Measurements from ENCODE around the gene POP4. TPM values are rescaled to one million over a fixed set of nuclear protein-coding genes. Genes with fewer than 3 reads are reported as not detected.

POP4 gene
- total RNA-seq, 4 donors from 2014 or later = 43.7 to 57.2 (median 51.2) TPM

- H3K9me3 ChIP-seq = no peaks in the 10 kb centered on the region
- H3K27ac ChIP-seq = no peak overlapping the region
- H3K4me3 ChIP-seq = no peak overlapping the region
- peaks cover 0 to 15% of the 10 kb centered on the region in 2 donors for H3K27me3 ChIP-seq
- 54 to 63% methylated on average over 7 of the region's 7 CpGs for WGBS, 2 donors
- no peak for DNase-seq (ENCODE audit: low spot score in 2 of 2)
- no peak for TF ChIP-seq POLR2A (IDR thresholded peaks at IDR 0.05)
- TF ChIP-seq, protein P1, sequence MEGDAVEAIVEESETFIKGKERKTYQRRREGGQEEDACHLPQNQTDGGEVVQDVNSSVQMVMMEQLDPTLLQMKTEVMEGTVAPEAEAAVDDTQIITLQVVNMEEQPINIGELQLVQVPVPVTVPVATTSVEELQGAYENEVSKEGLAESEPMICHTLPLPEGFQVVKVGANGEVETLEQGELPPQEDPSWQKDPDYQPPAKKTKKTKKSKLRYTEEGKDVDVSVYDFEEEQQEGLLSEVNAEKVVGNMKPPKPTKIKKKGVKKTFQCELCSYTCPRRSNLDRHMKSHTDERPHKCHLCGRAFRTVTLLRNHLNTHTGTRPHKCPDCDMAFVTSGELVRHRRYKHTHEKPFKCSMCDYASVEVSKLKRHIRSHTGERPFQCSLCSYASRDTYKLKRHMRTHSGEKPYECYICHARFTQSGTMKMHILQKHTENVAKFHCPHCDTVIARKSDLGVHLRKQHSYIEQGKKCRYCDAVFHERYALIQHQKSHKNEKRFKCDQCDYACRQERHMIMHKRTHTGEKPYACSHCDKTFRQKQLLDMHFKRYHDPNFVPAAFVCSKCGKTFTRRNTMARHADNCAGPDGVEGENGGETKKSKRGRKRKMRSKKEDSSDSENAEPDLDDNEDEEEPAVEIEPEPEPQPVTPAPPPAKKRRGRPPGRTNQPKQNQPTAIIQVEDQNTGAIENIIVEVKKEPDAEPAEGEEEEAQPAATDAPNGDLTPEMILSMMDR (IDR thresholded peaks at IDR 0.05) = no peak
- no peak for TF ChIP-seq EP300 (IDR thresholded peaks at IDR 0.05)
- H3K36me3 ChIP-seq = no peaks in the 10 kb centered on the region
- H3K4me1 ChIP-seq = no peaks in the 10 kb centered on the region
These were observed 32.6 kb upstream of the POP4 start for GRCh38 chr19:29573486-29573885.

DNA sequence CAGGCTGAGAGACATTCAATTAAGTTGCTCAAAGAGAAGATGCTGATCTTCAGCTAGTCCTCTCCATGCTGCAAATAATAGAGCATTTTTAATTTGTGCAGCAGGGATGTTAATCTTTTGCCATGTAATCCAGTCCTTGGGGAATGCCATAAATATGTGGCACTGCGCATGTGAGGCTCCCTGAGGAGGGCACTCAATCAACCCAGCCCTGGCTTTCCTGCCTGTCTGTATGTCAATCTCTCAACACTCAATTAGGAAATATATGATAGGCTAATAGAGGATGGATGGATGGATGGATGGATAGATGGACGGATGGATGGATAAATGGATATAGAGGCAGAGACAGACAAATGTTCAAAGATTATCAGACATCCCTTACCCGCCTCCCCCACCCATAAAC, 31.6 kb upstream of the POP4 start:
- WGBS, 2 donors = 47 to 57% methylated on average over 3 of the region's 3 CpGs
- Histone ChIP-seq H3K4me3 (no peak overlapping the region), H3K27me3 (peaks cover 0 to 15% of the 10 kb centered on the region in 2 donors), H3K4me1 (no peaks in the 10 kb centered on the region), H3K27ac (no peak overlapping the region), H3K9me3 (no peaks in the 10 kb centered on the region), H3K36me3 (no peaks in the 10 kb centered on the region)
- DNase-seq (ENCODE audit: low spot score in 2 of 2) = no peak
- TF ChIP-seq, protein P1 (IDR thresholded peaks at IDR 0.05) = no peak
- TF ChIP-seq POLR2A (IDR thresholded peaks at IDR 0.05) (no peak), EP300 (IDR thresholded peaks at IDR 0.05) (no peak)

DNA sequence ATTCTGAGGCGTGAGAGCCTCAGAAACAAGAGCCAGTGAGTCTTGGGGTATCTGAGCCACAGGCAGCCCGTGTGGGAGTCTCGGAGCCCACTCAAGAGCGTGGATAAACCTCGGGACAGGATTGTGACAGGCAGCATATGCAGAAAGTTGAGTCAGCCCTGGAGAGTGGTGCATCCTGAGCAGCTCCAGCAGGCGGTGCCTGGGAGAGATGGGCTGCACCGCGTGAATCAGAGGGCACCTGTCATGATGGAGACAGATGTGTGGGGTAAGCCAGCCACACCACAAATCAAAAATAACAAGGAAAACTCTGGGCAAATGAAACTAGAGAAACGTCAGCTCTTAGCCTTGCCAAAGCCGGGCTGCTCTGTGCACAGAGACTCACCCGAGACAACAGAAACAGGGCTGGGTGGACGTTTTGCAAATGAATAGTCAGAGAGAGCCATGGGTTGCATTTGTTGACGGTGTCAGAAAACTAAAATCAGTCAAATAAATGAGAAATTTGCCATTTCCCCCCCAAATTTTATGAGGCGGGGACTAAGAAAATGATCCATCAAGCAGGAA, 30.0 kb upstream of the POP4 start:
- Histone ChIP-seq H3K9me3 (peaks cover 0 to under 1% (median 0%) of the 10 kb centered on the region in 4 donors), H3K27me3 (peaks cover 0 to 15% of the 10 kb centered on the region in 2 donors), H3K27ac (no peak overlapping the region), H3K4me1 (no peaks in the 10 kb centered on the region), H3K4me3 (no peak overlapping the region), H3K36me3 (no peaks in the 10 kb centered on the region)
- TF ChIP-seq, protein P1 (IDR thresholded peaks at IDR 0.05) = no peak
- TF ChIP-seq EP300 (IDR thresholded peaks at IDR 0.05) (no peak), POLR2A (IDR thresholded peaks at IDR 0.05) (no peak)
- 37 to 47% methylated on average over 13 to 14 of the region's 14 CpGs for WGBS, 2 donors
- DNase-seq (ENCODE audit: low spot score in 2 of 2) = no peak

- WGBS, 2 donors = 65 to 79% methylated on average over 14 to 15 of the region's 15 CpGs
- peaks cover 0 to 7% of the 10 kb centered on the region in 2 donors for H3K27me3 ChIP-seq
- H3K4me1 ChIP-seq = no peaks in the 10 kb centered on the region
- no peak overlapping the region for H3K27ac ChIP-seq
- peaks cover 0 to 6% (median 0%) of the 10 kb centered on the region in 4 donors for H3K9me3 ChIP-seq
- DNase-seq (ENCODE audit: low spot score in 2 of 2) = no peak
- H3K36me3 ChIP-seq = no peaks in the 10 kb centered on the region
- TF ChIP-seq EP300 (IDR thresholded peaks at IDR 0.05) = no peak
- TF ChIP-seq, protein P1 (IDR thresholded peaks at IDR 0.05) = no peak
- no peak for TF ChIP-seq POLR2A (IDR thresholded peaks at IDR 0.05)
- H3K4me3 ChIP-seq = no peak overlapping the region
These were observed 29.1 kb upstream of the POP4 start for GRCh38 chr19:29576761-29577648.

- no peaks in the 10 kb centered on the region for H3K4me1 ChIP-seq
- no peak overlapping the region for H3K27ac ChIP-seq
- no peak for DNase-seq (ENCODE audit: low spot score in 2 of 2)
- peaks cover 0 to 6% (median 0%) of the 10 kb centered on the region in 4 donors for H3K9me3 ChIP-seq
- no peaks in the 10 kb centered on the region for H3K36me3 ChIP-seq
- TF ChIP-seq POLR2A (IDR thresholded peaks at IDR 0.05) (no peak), EP300 (IDR thresholded peaks at IDR 0.05) (no peak)
- TF ChIP-seq, protein P1 (IDR thresholded peaks at IDR 0.05) = no peak
- 76 to 80% methylated on average over 3 of the region's 3 CpGs for WGBS, 2 donors
- H3K27me3 ChIP-seq = peaks cover 0 to 7% of the 10 kb centered on the region in 2 donors
- H3K4me3 ChIP-seq = no peak overlapping the region
These were observed 28.5 kb upstream of the POP4 start for GRCh38 chr19:29577649-29577963.
